ENCODE measurements around the gene PKP3.
"Not testable (repeated sequence)": the region's sequence is repeated elsewhere in the genome, so short reads cannot be mapped to it uniquely, and the experiment has no call there.

Gene PKP3

GRCh38 chr11:413120-414081 lies 19.4 kb downstream of the PKP3 start:
- no peak for DNase-seq

GRCh38 chr11:414318-414857 lies 20.4 kb downstream of the PKP3 start:
- DNase-seq, result no peak

- DNase-seq, result no peak
Measured at GRCh38 chr11:415640-416041, 21.6 kb downstream of the PKP3 start.

GRCh38 chr11:416051-416756 lies 22.2 kb downstream of the PKP3 start:
- no peak for DNase-seq

- DNase-seq, result peak in 1 of 2 donors; percentile 36
Measured at GRCh38 chr11:416757-417621, 23.0 kb downstream of the PKP3 start.

GRCh38 chr11:417652-418342 lies 23.8 kb downstream of the PKP3 start:
- DNase-seq, result no peak

GRCh38 chr11:418343-419247 lies 24.6 kb downstream of the PKP3 start:
- DNase-seq, result no peak

- no peak for DNase-seq
Measured at GRCh38 chr11:419248-420005, 25.4 kb downstream of the PKP3 start.

- DNase-seq, result no peak
Measured at GRCh38 chr11:420054-420910, 26.3 kb downstream of the PKP3 start.

GRCh38 chr11:420911-421321 lies 26.9 kb downstream of the PKP3 start:
- DNase-seq, result no peak

GRCh38 chr11:422249-422656 lies 28.2 kb downstream of the PKP3 start:
- no peak for DNase-seq

GRCh38 chr11:424232-424631 lies 30.2 kb downstream of the PKP3 start:
- no peak for DNase-seq

GRCh38 chr11:424766-425165 lies 30.8 kb downstream of the PKP3 start:
- not testable (repeated sequence) for DNase-seq

GRCh38 chr11:425301-425700 lies 31.3 kb downstream of the PKP3 start:
- no peak for DNase-seq

- DNase-seq, result no peak
Measured at GRCh38 chr11:426851-427250, 32.8 kb downstream of the PKP3 start.

- DNase-seq, result no peak
Measured at GRCh38 chr11:428295-428694, 34.3 kb downstream of the PKP3 start.

- DNase-seq, result no peak
Measured at GRCh38 chr11:429391-429790, 35.4 kb downstream of the PKP3 start.

- no peak for DNase-seq
Measured at GRCh38 chr11:429931-430456, 36.0 kb downstream of the PKP3 start.

- no peak for DNase-seq
Measured at GRCh38 chr11:431921-432320, 37.9 kb downstream of the PKP3 start.
